Panc1 (cell line): ENCODE measurements around the gene AK8. TPM values are rescaled to one million over a fixed set of nuclear protein-coding genes. Genes with fewer than 3 reads are reported as not detected.

ENCODE experiments used
- ATAC-seq: fragments of 200-7000 bp; cut with Tn5 transposase; 2 replicates; pipeline ENCODE4 v1.9.1; 2020; ENCODE audit warnings: mild to moderate bottlenecking, moderate library complexity
- BruUV-seq: library from RNA; stranded (reverse); fragments of 400-500 nt; replicated peaks from 2 replicates; lab custom pipeline; 2021; lab: Mats Ljungman, UMichigan
- CTCF ChIA-PET: fragments of 300-600 bp; sonication (Branson Sonifier 250); formaldehyde crosslinking; loops from one replicate; lab custom pipeline; 2022; ENCODE audit warnings: antibody characterized with exemption; lab: Charles Lee
- POLR2A ChIA-PET: fragments of 300-600 bp; sonication (Branson Sonifier 250); formaldehyde crosslinking; loops from one replicate; lab custom pipeline; 2022; ENCODE audit warnings: antibody characterized with exemption; lab: Charles Lee
- DNase-seq: peaks from one replicate; pipeline ENCODE4 v3.0.0-alpha.2; 2010; ENCODE audit warnings: low read depth, low spot score
- H3K27ac ChIP-seq: 2 replicates; pipeline ENCODE4 v1.5.1; 2011; ENCODE audit warnings: mild to moderate bottlenecking, low read length, inconsistent platforms
- H3K27me3 ChIP-seq: fragments of 200-500 bp; sonication (Bioruptor generic); 2 replicates; pipeline ENCODE4 v1.6.0; 2014; ENCODE audit warnings: low read length, inconsistent platforms; ENCODE audit not compliant: control insufficient read depth, insufficient read depth
- H3K36me3 ChIP-seq: fragments of 200-500 bp; sonication (Bioruptor generic); 2 replicates; pipeline ENCODE4 v1.5.1; 2014; ENCODE audit warnings: inconsistent platforms, mild to moderate bottlenecking, low read length, moderate library complexity; ENCODE audit not compliant: control insufficient read depth, insufficient read depth
- H3K4me1 ChIP-seq: 2 replicates; pipeline ENCODE4 v1.5.1; 2011; ENCODE audit warnings: inconsistent platforms, mild to moderate bottlenecking, low read length, moderate library complexity; ENCODE audit not compliant: control insufficient read depth, insufficient read depth
- H3K4me3 ChIP-seq, 2 experiments: 2 replicates each; pipeline ENCODE4 v1.5.1; 2011 to 2012; ENCODE audit warnings: low read depth in 2 of 2, low read length in 2 of 2, mild to moderate bottlenecking in 2 of 2, inconsistent platforms in 1 of 2, moderate library complexity in 1 of 2
- H3K9me3 ChIP-seq: fragments of 200-500 bp; sonication (Bioruptor generic); 2 replicates; pipeline ENCODE4 v1.5.1; 2014; ENCODE audit warnings: low read depth, mild to moderate bottlenecking, inconsistent platforms, low read length, moderate library complexity; ENCODE audit not compliant: control insufficient read depth, insufficient read depth
- CTCF ChIP-seq: fragments of 450-650 bp; IDR thresholded peaks from 2 replicates; pipeline ENCODE4 v1.5.1; 2017; ENCODE audit warnings: mild to moderate bottlenecking
- POLR2AphosphoS5 ChIP-seq: IDR thresholded peaks from 2 replicates; pipeline ENCODE4 v1.6.1; 2012; ENCODE audit warnings: mild to moderate bottlenecking, low read depth, low read length, moderate library complexity
- REST ChIP-seq, 2 experiments: IDR thresholded peaks; 2 replicates each; pipeline ENCODE4 v1.6.1; 2011 to 2012; ENCODE audit warnings: low read depth in 2 of 2, control low read depth in 1 of 2, low read length in 1 of 2, mild to moderate bottlenecking in 1 of 2, moderate library complexity in 1 of 2; ENCODE audit not compliant: insufficient read depth in 1 of 2
- SIN3A ChIP-seq: IDR thresholded peaks from 2 replicates; pipeline ENCODE4 v1.6.1; 2012; ENCODE audit warnings: low read depth, mild to moderate bottlenecking, low read length, moderate library complexity, borderline replicate concordance; ENCODE audit not compliant: insufficient read depth
- TCF7L2 ChIP-seq: IDR thresholded peaks from 2 replicates; pipeline ENCODE4 v1.6.1; 2011; ENCODE audit warnings: mild to moderate bottlenecking, low read depth, low read length, inconsistent platforms
- in situ Hi-C: cut with HindIII; loops from 2 replicates; pipeline ENCODE4 v1.10.0; 2016; ENCODE audit warnings: low sequenced_read_pairs, low pct_unique_long_range_greater_than_20kb
- intact Hi-C: fragments of 100-400 bp; cut with micrococcal nuclease; formaldehyde crosslinking; loops from one replicate; pipeline ENCODE4 v1.10.0; 2022; ENCODE audit not compliant: unreplicated experiment
- total RNA-seq: library from RNA; stranded (reverse); gene quantifications from one replicate; pipeline ENCODE4 v1.2.1, GENCODE V29; 2021; ENCODE audit not compliant: unreplicated experiment

AK8 gene
- total RNA-seq, 1 experiment from 2014 or later: 0.39 TPM

- Histone ChIP-seq H3K27me3 (no peaks in the 10 kb centered on the region), H3K4me3 (no peak overlapping the region), H3K4me1 (no peaks in the 10 kb centered on the region), H3K27ac (no peak overlapping the region), H3K9me3 (no peaks in the 10 kb centered on the region), H3K36me3 (no peaks in the 10 kb centered on the region; the same call in 1 of the 2 replicates)
- no peak for TF ChIP-seq CTCF
- no peak for TF ChIP-seq POLR2AphosphoS5
- no peak for TF ChIP-seq SIN3A
- no peak for TF ChIP-seq TCF7L2
- no peak for TF ChIP-seq REST (IDR thresholded peaks at IDR 0.05; ENCODE audit: insufficient read depth in 1 of 2, low read depth in 2 of 2, low read length in 1 of 2)
- in situ Hi-C loops (no loop called here), intact Hi-C loops (no loop called here)
- BruUV-seq: no TSS peak
- DNase-seq: no peak
- no peak for ATAC-seq
- CTCF ChIA-PET: no interaction called here
- POLR2A ChIA-PET: no interaction called here
Measured at GRCh38 chr9:132910376-132910775, 32.3 kb upstream of the AK8 start.

GRCh38 chr9:132909311-132909710 is 31.2 kb upstream of the AK8 start:
- intact Hi-C loops: no loop called here
- Histone ChIP-seq H3K9me3 (no peaks in the 10 kb centered on the region), H3K27me3 (no peaks in the 10 kb centered on the region), H3K4me3 (no peak overlapping the region), H3K36me3 (no peaks in the 10 kb centered on the region; the same call in 1 of the 2 replicates), H3K4me1 (no peaks in the 10 kb centered on the region), H3K27ac (no peak overlapping the region)
- ATAC-seq (no peak), DNase-seq (no peak)
- in situ Hi-C loops: no loop called here
- ChIA-PET POLR2A (no interaction called here), CTCF (no interaction called here)
- BruUV-seq: no TSS peak
- TF ChIP-seq CTCF (no peak), SIN3A (no peak), TCF7L2 (no peak), REST (IDR thresholded peaks at IDR 0.05; ENCODE audit: insufficient read depth in 1 of 2, low read depth in 2 of 2, low read length in 1 of 2) (no peak), POLR2AphosphoS5 (no peak)
